ENCODE data around the gene TBC1D16.

- no peak for TF ChIP-seq CTCF (conservative IDR thresholded peaks at IDR 0.05; ENCODE audit: low read length)
- no peak for TF ChIP-seq EZH2phosphoT487 (IDR thresholded peaks at IDR 0.05; ENCODE audit: borderline replicate concordance)
These were observed 95.1 kb downstream of the TBC1D16 start for GRCh38 chr17:79940459-79941087.

All from Loucy (cell line).